HG03469 (cell line): ENCODE measurements around the gene FBXW7.
A peak's percentile ranks its signal among the peaks of the same experiment; 100 is the strongest.

Experiments used
- ATAC-seq: cut with Tn5 transposase; IDR thresholded peaks from one replicate; pipeline ENCODE4 v1.9.1; 2021; ENCODE audit warnings: mild to moderate bottlenecking, moderate library complexity, moderate number of reproducible peaks; ENCODE audit not compliant: unreplicated experiment

Gene FBXW7

GRCh38 chr4:152478461-152479237 is 57.2 kb downstream of the FBXW7 start:
- ATAC-seq, result no peak

GRCh38 chr4:152476796-152477195 is 59.1 kb downstream of the FBXW7 start:
- no peak for ATAC-seq

- ATAC-seq, result no peak
Observed at GRCh38 chr4:152471251-152471792, 64.6 kb downstream of the FBXW7 start.

- no peak for ATAC-seq
Observed at GRCh38 chr4:152468408-152468807, 67.5 kb downstream of the FBXW7 start.

GRCh38 chr4:152467101-152467500 is 68.8 kb downstream of the FBXW7 start:
- ATAC-seq, result no peak

- no peak for ATAC-seq
Observed at GRCh38 chr4:152464030-152464823, 71.7 kb downstream of the FBXW7 start.

- ATAC-seq, result no peak
Observed at GRCh38 chr4:152463562-152463961, 72.3 kb downstream of the FBXW7 start.

GRCh38 chr4:152462695-152463094 is 73.2 kb downstream of the FBXW7 start:
- ATAC-seq, result no peak

GRCh38 chr4:152462047-152462446 is 73.8 kb downstream of the FBXW7 start:
- ATAC-seq, result peak; percentile 41

GRCh38 chr4:152460488-152460887 is 75.4 kb downstream of the FBXW7 start:
- no peak for ATAC-seq

- ATAC-seq, result no peak
Observed at GRCh38 chr4:152459326-152459725, 76.6 kb downstream of the FBXW7 start.

- ATAC-seq, result no peak
Observed at GRCh38 chr4:152458801-152459302, 77.0 kb downstream of the FBXW7 start.

- ATAC-seq, result no peak
Observed at GRCh38 chr4:152456609-152457008, 79.3 kb downstream of the FBXW7 start.

GRCh38 chr4:152455311-152455710 is 80.6 kb downstream of the FBXW7 start:
- no peak for ATAC-seq

- ATAC-seq, result no peak
Observed at GRCh38 chr4:152454398-152455011, 81.4 kb downstream of the FBXW7 start.

GRCh38 chr4:152451496-152451895 is 84.4 kb downstream of the FBXW7 start:
- ATAC-seq, result no peak

GRCh38 chr4:152448854-152449253 is 87.0 kb downstream of the FBXW7 start:
- no peak for ATAC-seq

GRCh38 chr4:152448038-152448707 is 87.7 kb downstream of the FBXW7 start:
- ATAC-seq, result no peak

- ATAC-seq, result no peak
Observed at GRCh38 chr4:152443859-152444258, 92.0 kb downstream of the FBXW7 start.

- no peak for ATAC-seq
Observed at GRCh38 chr4:152437561-152437960, 98.3 kb downstream of the FBXW7 start.

- ATAC-seq, result no peak
Observed at GRCh38 chr4:152436384-152436783, 99.5 kb downstream of the FBXW7 start.
